Mucosa of stomach (tissue), 1 donor: ENCODE results near the gene AKAP6.

Experiments used
- H3K27me3 ChIP-seq: one replicate; pipeline ENCODE4 v1.7.0; 2013; ENCODE audit warnings: mild to moderate bottlenecking, low read length; ENCODE audit not compliant: control insufficient read depth, insufficient read depth
- H3K36me3 ChIP-seq: one replicate; pipeline ENCODE4 v1.7.0; 2013; ENCODE audit warnings: low read length; ENCODE audit not compliant: control insufficient read depth, insufficient read depth
- H3K4me1 ChIP-seq: one replicate; pipeline ENCODE4 v1.7.0; 2013; ENCODE audit warnings: mild to moderate bottlenecking, low read length; ENCODE audit not compliant: control insufficient read depth, insufficient read depth
- H3K4me3 ChIP-seq: one replicate; pipeline ENCODE4 v1.7.0; 2013; ENCODE audit warnings: low read length
- H3K9ac ChIP-seq: one replicate; pipeline ENCODE4 v1.7.0; 2013; ENCODE audit warnings: mild to moderate bottlenecking, low read length, moderate library complexity
- H3K9me3 ChIP-seq: one replicate; pipeline ENCODE4 v1.7.0; 2013; ENCODE audit warnings: mild to moderate bottlenecking, low read length, moderate library complexity; ENCODE audit not compliant: control insufficient read depth
- donor health status: Pancreatic carcinoma.

The AKAP6 gene

GRCh38 chr14:32703183-32703621 is 374.1 kb downstream of the AKAP6 start:
- no peaks in the 10 kb centered on the region for H3K27me3 ChIP-seq
- peaks cover 6% of the 10 kb centered on the region for H3K4me1 ChIP-seq
- H3K9ac ChIP-seq: no peak overlapping the region
- no peaks in the 10 kb centered on the region for H3K36me3 ChIP-seq
- no peaks in the 10 kb centered on the region for H3K9me3 ChIP-seq
- H3K4me3 ChIP-seq: no peak overlapping the region

DNA sequence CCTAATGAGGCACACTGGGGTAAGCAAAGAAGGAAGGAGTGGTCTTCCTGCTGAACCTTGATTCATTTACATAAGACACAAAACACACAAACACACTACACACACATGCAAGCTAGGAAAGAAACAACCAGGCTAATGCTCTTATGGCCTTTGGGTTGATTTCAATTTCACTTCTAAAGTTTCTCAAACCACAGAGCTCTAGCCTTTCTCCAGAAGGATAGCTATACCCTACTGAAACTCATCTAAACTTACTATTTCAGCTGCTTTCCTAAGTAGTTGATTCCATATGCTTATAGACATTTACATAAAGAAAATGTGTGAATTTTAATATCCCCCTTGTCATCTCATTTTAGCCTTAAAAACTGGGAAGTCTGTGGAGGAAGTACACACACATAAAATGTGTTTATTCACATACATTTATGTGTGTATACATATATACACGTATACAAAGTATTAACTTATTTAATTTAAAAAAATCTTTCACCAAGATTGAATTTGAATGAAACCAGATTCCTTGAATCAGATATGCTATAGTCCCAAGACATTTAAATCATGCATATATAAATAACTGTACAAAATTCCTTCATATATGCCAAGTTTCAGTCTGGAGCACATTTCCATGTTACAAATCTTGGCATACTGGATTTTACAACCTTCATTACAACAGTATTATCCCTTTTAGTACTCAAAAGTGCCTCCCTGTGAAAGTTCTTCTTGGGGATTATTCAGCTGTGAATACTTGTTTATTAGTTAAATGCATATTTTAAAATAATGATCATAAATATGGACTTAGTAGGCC is 377.8 kb downstream of the AKAP6 start:
- no peaks in the 10 kb centered on the region for H3K27me3 ChIP-seq
- H3K4me3 ChIP-seq: no peak overlapping the region
- H3K9me3 ChIP-seq: no peaks in the 10 kb centered on the region
- H3K9ac ChIP-seq: no peak overlapping the region
- H3K4me1 ChIP-seq: peaks cover 6% of the 10 kb centered on the region
- no peaks in the 10 kb centered on the region for H3K36me3 ChIP-seq

DNA sequence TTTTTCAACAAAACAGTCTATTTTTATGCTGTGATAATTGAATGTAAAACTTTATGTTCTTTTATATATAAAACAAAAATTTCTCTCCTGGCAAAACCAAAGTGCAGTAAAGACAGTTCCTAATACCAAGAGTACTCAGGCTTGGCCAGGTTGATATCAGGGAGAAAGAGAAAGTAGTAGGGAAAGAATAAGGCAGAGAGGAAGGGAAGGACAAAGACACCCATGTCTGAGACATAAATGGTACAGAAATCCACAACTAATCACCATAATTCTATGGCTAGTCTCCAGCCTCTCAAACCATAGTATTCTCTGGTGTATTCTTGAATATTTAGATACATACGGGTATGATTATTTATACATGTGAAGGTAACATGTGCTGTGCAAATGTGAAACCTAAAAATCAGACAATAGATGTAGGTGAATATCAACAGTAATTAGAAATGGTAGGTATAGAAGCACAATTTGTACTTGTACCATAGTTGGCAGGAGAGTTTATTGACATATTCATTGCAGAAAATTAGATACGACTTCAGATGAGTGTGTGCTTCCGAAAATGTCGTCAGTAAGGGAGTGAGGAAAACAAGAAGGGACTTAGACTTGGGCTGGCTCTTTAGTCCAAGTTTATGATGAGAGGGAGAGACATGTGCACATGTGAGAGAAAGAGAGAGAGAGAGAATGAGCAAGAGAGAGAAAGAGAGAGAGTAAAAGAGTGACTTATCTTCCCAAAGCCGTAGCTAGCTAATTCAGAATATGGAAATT is 378.8 kb downstream of the AKAP6 start:
- H3K4me3 ChIP-seq: no peak overlapping the region
- no peaks in the 10 kb centered on the region for H3K36me3 ChIP-seq
- no peaks in the 10 kb centered on the region for H3K9me3 ChIP-seq
- peaks cover 1% of the 10 kb centered on the region for H3K4me1 ChIP-seq
- no peaks in the 10 kb centered on the region for H3K27me3 ChIP-seq
- no peak overlapping the region for H3K9ac ChIP-seq

GRCh38 chr14:32709027-32709426 is 379.9 kb downstream of the AKAP6 start:
- Histone ChIP-seq H3K9me3 (no peaks in the 10 kb centered on the region), H3K4me1 (no peaks in the 10 kb centered on the region), H3K27me3 (no peaks in the 10 kb centered on the region), H3K36me3 (no peaks in the 10 kb centered on the region), H3K9ac (no peak overlapping the region), H3K4me3 (no peak overlapping the region)

DNA sequence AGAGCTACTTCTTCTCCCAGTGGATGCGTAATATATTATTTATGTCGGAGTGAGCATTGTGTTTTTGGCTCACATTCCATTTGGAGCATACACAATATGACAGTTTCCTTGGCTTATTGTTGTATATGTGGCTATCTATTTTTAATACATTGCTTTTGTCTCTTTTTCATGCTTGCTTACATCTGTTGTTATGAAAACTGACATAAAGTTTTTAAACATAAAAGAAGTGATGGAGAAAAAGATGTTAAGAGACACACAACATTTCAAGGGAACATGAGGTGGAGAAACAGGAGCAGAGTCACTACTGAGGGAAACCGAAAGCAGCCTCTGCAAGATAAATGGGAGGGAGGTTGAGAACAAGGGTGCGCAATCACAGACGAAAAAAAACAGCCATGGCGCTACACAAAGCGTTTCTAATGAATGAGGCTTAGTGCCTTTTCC is 381.2 kb downstream of the AKAP6 start:
- no peaks in the 10 kb centered on the region for H3K9me3 ChIP-seq
- H3K27me3 ChIP-seq: no peaks in the 10 kb centered on the region
- no peaks in the 10 kb centered on the region for H3K36me3 ChIP-seq
- H3K9ac ChIP-seq: peak overlapping the region; percentile 40
- no peaks in the 10 kb centered on the region for H3K4me1 ChIP-seq
- H3K4me3 ChIP-seq: peak overlapping the region; percentile 9

- Histone ChIP-seq H3K36me3 (no peaks in the 10 kb centered on the region), H3K27me3 (no peaks in the 10 kb centered on the region), H3K9me3 (no peaks in the 10 kb centered on the region), H3K4me1 (no peaks in the 10 kb centered on the region), H3K4me3 (peak overlapping the region; percentile 9), H3K9ac (peak overlapping the region; percentile 40)
These were observed 381.9 kb downstream of the AKAP6 start for GRCh38 chr14:32710731-32711680.

DNA sequence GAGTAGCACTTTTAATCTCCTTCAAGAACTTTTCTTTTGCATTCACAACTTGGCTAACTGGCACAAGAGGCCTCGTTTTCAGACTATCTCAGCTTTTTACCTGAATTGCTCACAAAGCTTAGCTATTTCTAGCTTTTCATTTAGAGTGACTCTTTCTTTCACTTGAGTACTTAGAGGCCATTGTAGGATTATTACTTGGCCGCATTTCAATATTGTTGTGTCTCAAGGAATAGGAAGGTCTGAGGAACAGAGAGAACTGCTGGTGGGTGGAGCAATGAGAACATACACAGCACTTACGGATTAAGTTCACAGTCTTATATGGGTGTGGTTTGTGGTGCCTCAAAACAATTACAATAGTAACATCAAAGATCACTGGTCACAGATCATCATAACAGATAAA is 384.8 kb downstream of the AKAP6 start:
- H3K36me3 ChIP-seq: no peaks in the 10 kb centered on the region
- H3K4me1 ChIP-seq: no peaks in the 10 kb centered on the region
- no peak overlapping the region for H3K4me3 ChIP-seq
- no peaks in the 10 kb centered on the region for H3K27me3 ChIP-seq
- H3K9me3 ChIP-seq: no peaks in the 10 kb centered on the region
- H3K9ac ChIP-seq: no peak overlapping the region

GRCh38 chr14:32719601-32720000 is 390.5 kb downstream of the AKAP6 start:
- Histone ChIP-seq H3K9me3 (no peaks in the 10 kb centered on the region), H3K36me3 (no peaks in the 10 kb centered on the region), H3K27me3 (no peaks in the 10 kb centered on the region), H3K9ac (no peak overlapping the region), H3K4me1 (no peaks in the 10 kb centered on the region), H3K4me3 (no peak overlapping the region)

- Histone ChIP-seq H3K4me1 (no peaks in the 10 kb centered on the region), H3K9me3 (no peaks in the 10 kb centered on the region), H3K36me3 (no peaks in the 10 kb centered on the region), H3K27me3 (no peaks in the 10 kb centered on the region), H3K9ac (no peak overlapping the region), H3K4me3 (no peak overlapping the region)
These were observed 391.8 kb downstream of the AKAP6 start for GRCh38 chr14:32720927-32721326.

GRCh38 chr14:32722631-32723183 is 393.6 kb downstream of the AKAP6 start:
- no peak overlapping the region for H3K4me3 ChIP-seq
- no peaks in the 10 kb centered on the region for H3K36me3 ChIP-seq
- no peaks in the 10 kb centered on the region for H3K9me3 ChIP-seq
- H3K27me3 ChIP-seq: no peaks in the 10 kb centered on the region
- no peak overlapping the region for H3K9ac ChIP-seq
- no peaks in the 10 kb centered on the region for H3K4me1 ChIP-seq

GRCh38 chr14:32724867-32725471 is 395.9 kb downstream of the AKAP6 start:
- H3K9ac ChIP-seq: no peak overlapping the region
- H3K27me3 ChIP-seq: no peaks in the 10 kb centered on the region
- no peaks in the 10 kb centered on the region for H3K9me3 ChIP-seq
- H3K4me1 ChIP-seq: no peaks in the 10 kb centered on the region
- H3K36me3 ChIP-seq: no peaks in the 10 kb centered on the region
- no peak overlapping the region for H3K4me3 ChIP-seq
